SU-DHL-6 (cell line): ENCODE results near the gene RGS6.

Experiments
- EZH2phosphoT487 ChIP-seq: fragments of 200-600 bp; sonication (generic), shearing (Covaris generic); conservative IDR thresholded peaks from 2 replicates; pipeline ENCODE4 v1.6.1; 2018; ENCODE audit warnings: mild to moderate bottlenecking, antibody characterized with exemption, low read length, moderate library complexity, mixed read lengths
- TF ChIP-seq, protein P1 (sequence below): fragments of 200-600 bp; sonication (generic); IDR thresholded peaks from one replicate; pipeline ENCODE4 v1.5.1; 2017; ENCODE audit warnings: antibody characterized with exemption, mild to moderate bottlenecking, low read length, moderate library complexity; ENCODE audit not compliant: insufficient read depth, poor library complexity, severe bottlenecking

DNA sequence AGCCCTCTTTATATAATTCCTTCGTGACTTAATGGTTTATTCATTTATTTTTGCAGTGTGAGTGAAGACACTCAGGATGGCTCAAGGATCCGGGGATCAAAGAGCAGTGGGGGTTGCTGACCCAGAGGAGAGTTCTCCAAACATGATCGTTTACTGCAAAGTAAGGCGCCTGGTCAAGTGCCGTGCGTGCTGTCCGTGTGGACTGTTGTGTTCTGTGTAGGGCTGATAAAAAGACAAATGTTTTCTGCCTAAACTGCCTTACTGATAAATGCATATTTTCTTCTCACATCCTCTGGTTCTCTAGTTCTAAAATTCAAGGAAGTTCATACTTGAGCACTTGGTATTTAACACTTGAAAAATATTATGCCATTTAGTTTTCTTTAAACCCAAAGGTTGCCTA lies 32.5 kb downstream of the RGS6 start:
- TF ChIP-seq, protein P1, sequence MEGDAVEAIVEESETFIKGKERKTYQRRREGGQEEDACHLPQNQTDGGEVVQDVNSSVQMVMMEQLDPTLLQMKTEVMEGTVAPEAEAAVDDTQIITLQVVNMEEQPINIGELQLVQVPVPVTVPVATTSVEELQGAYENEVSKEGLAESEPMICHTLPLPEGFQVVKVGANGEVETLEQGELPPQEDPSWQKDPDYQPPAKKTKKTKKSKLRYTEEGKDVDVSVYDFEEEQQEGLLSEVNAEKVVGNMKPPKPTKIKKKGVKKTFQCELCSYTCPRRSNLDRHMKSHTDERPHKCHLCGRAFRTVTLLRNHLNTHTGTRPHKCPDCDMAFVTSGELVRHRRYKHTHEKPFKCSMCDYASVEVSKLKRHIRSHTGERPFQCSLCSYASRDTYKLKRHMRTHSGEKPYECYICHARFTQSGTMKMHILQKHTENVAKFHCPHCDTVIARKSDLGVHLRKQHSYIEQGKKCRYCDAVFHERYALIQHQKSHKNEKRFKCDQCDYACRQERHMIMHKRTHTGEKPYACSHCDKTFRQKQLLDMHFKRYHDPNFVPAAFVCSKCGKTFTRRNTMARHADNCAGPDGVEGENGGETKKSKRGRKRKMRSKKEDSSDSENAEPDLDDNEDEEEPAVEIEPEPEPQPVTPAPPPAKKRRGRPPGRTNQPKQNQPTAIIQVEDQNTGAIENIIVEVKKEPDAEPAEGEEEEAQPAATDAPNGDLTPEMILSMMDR, result no peak
- TF ChIP-seq EZH2phosphoT487, result no peak
